Measurements from ENCODE around the gene SLC8A2.

DNA sequence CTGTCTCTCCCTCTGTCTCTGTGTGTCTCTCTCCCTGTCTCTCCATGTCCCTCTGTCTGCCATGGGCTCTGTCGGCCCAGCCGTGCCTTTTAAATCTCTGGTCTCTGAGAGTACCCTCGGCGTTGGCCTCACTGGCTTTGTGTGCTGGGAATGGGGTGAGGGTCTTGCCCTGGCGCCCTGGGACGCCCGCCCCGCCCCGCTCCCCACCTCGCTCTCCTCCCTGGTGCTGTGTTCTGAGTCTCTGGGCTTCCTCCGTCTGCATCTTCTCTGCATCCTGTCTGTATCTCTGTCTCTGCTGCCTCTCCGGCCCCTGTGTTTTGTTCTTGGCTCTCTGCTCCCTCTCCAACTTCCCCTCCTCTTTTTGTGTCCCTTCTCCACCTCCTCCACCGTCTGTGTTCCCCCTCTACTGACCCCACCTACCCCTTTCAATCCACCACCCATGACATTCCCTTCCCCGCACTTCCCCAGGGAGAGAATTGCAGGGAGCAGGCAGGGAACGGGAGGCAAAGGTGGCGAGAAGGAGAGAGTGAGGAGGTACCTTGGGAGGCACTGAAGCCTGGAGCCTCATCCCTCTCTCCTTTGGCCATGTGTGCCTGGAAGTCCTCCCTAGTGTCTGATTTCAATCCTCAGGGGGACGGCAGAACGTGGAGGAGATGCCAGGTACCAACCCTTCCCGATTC is 48.4 kb downstream of the SLC8A2 start:
- TF ChIP-seq, protein P1, sequence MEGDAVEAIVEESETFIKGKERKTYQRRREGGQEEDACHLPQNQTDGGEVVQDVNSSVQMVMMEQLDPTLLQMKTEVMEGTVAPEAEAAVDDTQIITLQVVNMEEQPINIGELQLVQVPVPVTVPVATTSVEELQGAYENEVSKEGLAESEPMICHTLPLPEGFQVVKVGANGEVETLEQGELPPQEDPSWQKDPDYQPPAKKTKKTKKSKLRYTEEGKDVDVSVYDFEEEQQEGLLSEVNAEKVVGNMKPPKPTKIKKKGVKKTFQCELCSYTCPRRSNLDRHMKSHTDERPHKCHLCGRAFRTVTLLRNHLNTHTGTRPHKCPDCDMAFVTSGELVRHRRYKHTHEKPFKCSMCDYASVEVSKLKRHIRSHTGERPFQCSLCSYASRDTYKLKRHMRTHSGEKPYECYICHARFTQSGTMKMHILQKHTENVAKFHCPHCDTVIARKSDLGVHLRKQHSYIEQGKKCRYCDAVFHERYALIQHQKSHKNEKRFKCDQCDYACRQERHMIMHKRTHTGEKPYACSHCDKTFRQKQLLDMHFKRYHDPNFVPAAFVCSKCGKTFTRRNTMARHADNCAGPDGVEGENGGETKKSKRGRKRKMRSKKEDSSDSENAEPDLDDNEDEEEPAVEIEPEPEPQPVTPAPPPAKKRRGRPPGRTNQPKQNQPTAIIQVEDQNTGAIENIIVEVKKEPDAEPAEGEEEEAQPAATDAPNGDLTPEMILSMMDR (IDR thresholded peaks at IDR 0.05): no peak
- TF ChIP-seq POLR2A (IDR thresholded peaks at IDR 0.05): no peak
